ENCODE results near the gene MDH1. TPM values are rescaled to one million over a fixed set of nuclear protein-coding genes. Genes with fewer than 3 reads are reported as not detected.

MDH1 gene
- total RNA-seq, 4 donors from 2014 or later = 169 to 206 (median 182) TPM

DNA sequence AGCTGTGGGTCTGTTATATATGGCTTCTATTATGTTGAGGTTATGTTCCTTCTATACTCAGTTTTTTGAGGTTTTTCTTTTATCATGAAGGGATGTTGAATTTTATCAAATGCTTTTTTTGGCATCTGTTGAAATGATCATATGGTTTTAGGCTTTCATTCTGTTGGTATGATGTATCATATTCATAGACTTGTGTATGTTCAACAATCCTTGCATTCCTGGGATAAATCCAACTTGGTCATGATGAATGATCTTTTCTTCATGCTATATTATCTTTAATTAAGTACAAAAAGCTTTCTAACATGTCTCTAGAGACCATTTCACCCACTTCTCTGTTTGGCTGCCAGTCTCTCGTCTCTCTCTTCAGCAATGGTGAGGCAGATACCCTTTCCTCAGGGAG is 54.2 kb downstream of the MDH1 start:
- H3K27ac ChIP-seq (replicated peaks in 1 of 4) = no peak overlapping the region
- no peak overlapping the region for H3K4me3 ChIP-seq
- no peaks in the 10 kb centered on the region for H3K4me1 ChIP-seq
- no peak for DNase-seq (ENCODE audit: extremely low spot score)
- peaks cover 0 to 7% (median 0%) of the 10 kb centered on the region in 4 donors for H3K27me3 ChIP-seq
- no peaks in the 10 kb centered on the region for H3K9me3 ChIP-seq
- TF ChIP-seq EP300 (IDR thresholded peaks at IDR 0.05) = no peak
- no peak for TF ChIP-seq POLR2A (IDR thresholded peaks at IDR 0.05; ENCODE audit: low read depth)
- TF ChIP-seq, protein P1, sequence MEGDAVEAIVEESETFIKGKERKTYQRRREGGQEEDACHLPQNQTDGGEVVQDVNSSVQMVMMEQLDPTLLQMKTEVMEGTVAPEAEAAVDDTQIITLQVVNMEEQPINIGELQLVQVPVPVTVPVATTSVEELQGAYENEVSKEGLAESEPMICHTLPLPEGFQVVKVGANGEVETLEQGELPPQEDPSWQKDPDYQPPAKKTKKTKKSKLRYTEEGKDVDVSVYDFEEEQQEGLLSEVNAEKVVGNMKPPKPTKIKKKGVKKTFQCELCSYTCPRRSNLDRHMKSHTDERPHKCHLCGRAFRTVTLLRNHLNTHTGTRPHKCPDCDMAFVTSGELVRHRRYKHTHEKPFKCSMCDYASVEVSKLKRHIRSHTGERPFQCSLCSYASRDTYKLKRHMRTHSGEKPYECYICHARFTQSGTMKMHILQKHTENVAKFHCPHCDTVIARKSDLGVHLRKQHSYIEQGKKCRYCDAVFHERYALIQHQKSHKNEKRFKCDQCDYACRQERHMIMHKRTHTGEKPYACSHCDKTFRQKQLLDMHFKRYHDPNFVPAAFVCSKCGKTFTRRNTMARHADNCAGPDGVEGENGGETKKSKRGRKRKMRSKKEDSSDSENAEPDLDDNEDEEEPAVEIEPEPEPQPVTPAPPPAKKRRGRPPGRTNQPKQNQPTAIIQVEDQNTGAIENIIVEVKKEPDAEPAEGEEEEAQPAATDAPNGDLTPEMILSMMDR (IDR thresholded peaks at IDR 0.05) = no peak
- no peak for TF ChIP-seq POLR2AphosphoS5 (IDR thresholded peaks at IDR 0.05)
- H3K36me3 ChIP-seq = no peaks in the 10 kb centered on the region
- intact Hi-C loops (cut with DNase I) = no loop called here
- 69% methylated on average over 1 of the region's 1 CpG for WGBS

DNA sequence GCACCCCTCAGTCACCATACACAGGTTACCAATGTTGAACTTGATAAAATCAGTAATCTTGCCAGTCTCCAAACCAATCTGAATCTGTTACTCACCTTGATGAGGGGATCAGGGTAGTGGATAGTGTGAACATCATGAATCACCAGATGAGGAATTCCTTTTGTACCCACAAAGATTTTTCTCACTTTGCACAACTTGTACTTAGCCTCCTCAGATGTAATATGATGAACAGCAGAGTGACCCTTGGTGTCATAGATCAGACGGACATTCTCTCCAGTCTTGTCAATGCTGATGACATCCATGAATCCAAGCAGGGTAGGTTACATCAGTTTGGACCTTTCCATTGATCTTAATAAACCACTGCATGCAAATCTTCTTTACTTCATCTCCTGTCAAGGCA is 54.7 kb downstream of the MDH1 start:
- 100% methylated on average over 1 of the region's 1 CpG for WGBS
- DNase-seq (ENCODE audit: extremely low spot score) = no peak
- Histone ChIP-seq H3K27ac (replicated peaks in 1 of 4) (no peak overlapping the region), H3K27me3 (peaks cover 0 to 7% (median 0%) of the 10 kb centered on the region in 4 donors), H3K4me3 (no peak overlapping the region), H3K36me3 (no peaks in the 10 kb centered on the region), H3K9me3 (no peaks in the 10 kb centered on the region), H3K4me1 (no peaks in the 10 kb centered on the region)
- no peak for TF ChIP-seq POLR2A (IDR thresholded peaks at IDR 0.05; ENCODE audit: low read depth)
- TF ChIP-seq, protein P1 (IDR thresholded peaks at IDR 0.05) = no peak
- no peak for TF ChIP-seq POLR2AphosphoS5 (IDR thresholded peaks at IDR 0.05)
- TF ChIP-seq EP300 (IDR thresholded peaks at IDR 0.05) = no peak
- intact Hi-C loops (cut with DNase I) = no loop called here

DNA sequence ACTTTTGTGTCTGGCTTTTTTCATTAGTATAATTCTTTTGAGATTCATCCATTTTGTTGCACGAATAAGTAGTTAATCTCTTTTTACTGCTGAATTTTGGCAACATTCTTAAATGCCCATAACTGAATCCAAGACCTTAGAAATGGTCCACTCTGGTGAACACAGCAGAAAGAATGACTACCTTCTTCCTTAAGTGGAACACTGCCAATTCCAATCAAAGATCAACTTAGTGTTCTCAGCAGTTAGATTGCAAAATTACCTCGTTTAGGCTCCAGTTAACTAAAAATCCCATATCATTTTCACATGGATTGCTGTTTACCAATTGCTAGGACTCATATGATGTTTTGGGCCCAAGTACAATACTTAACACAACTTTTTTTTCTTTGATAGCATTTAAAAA is 59.9 kb downstream of the MDH1 start:
- Histone ChIP-seq H3K27me3 (peaks cover 0 to 7% (median 0%) of the 10 kb centered on the region in 4 donors), H3K27ac (replicated peaks in 1 of 4) (no peak overlapping the region), H3K9me3 (peaks cover 0 to 4% (median 0%) of the 10 kb centered on the region in 4 donors), H3K4me3 (no peak overlapping the region), H3K4me1 (no peaks in the 10 kb centered on the region), H3K36me3 (no peaks in the 10 kb centered on the region)
- DNase-seq (ENCODE audit: extremely low spot score) = no peak
- WGBS = 75% methylated on average over 2 of the region's 2 CpGs
- intact Hi-C loops (cut with DNase I) = no loop called here
- TF ChIP-seq EP300 (IDR thresholded peaks at IDR 0.05) (no peak), POLR2A (IDR thresholded peaks at IDR 0.05; ENCODE audit: low read depth) (no peak), POLR2AphosphoS5 (IDR thresholded peaks at IDR 0.05) (no peak)
- TF ChIP-seq, protein P1 (IDR thresholded peaks at IDR 0.05) = no peak

DNA sequence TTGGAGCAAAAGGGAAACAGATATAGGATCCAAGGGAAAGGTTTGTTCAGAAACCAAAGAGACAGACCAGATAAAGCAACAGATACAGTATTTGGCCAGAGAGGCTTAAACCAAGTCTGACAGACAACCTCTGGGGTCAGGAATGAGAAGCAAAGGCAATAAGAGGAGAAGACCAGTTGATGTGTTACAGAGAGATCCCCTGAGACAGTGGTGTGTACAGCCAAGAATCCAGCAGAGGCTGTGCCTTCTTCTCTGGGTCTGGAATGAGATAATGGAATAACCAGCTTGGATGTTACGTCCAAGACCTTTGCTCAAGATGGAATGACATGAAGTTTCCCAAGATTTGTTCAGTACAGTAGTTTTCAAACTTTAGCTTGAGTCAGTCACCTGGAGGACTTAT is 61.1 kb downstream of the MDH1 start:
- TF ChIP-seq EP300 (IDR thresholded peaks at IDR 0.05) = no peak
- no peak for TF ChIP-seq POLR2A (IDR thresholded peaks at IDR 0.05; ENCODE audit: low read depth)
- no peak for TF ChIP-seq POLR2AphosphoS5 (IDR thresholded peaks at IDR 0.05)
- TF ChIP-seq, protein P1 (IDR thresholded peaks at IDR 0.05) = no peak
- Histone ChIP-seq H3K27me3 (peaks cover 0 to 7% (median 0%) of the 10 kb centered on the region in 4 donors), H3K4me1 (no peaks in the 10 kb centered on the region), H3K4me3 (no peak overlapping the region), H3K36me3 (no peaks in the 10 kb centered on the region), H3K27ac (replicated peaks in 1 of 4) (no peak overlapping the region), H3K9me3 (peaks cover 0 to 8% (median 0%) of the 10 kb centered on the region in 4 donors)
- 93% methylated on average over 1 of the region's 1 CpG for WGBS
- DNase-seq (ENCODE audit: extremely low spot score) = no peak
- intact Hi-C loops (cut with DNase I) = no loop called here

DNA sequence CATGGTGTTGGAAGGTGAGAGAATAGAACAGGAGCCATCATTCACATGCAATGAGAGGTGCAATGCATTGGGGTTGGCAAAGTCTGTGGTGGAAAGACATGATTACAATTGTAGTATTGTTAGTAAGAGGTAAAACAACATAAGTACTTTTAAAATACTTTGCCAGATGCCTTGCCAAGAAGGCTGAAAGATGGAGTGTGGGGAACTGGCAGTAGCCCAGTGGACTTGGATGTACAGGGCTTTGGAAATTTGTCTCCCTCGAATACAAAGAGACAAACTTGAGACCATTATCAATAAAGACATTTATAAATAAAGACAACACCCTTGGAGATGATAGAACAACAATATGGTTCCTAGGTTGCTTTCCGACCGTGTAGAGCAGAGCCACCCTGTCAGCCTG is 62.0 kb downstream of the MDH1 start:
- WGBS = 69% methylated on average over 3 of the region's 3 CpGs
- intact Hi-C loops (cut with DNase I) = no loop called here
- H3K36me3 ChIP-seq = no peaks in the 10 kb centered on the region
- no peak for DNase-seq (ENCODE audit: extremely low spot score)
- no peaks in the 10 kb centered on the region for H3K4me1 ChIP-seq
- peaks cover 0 to 7% (median 0%) of the 10 kb centered on the region in 4 donors for H3K27me3 ChIP-seq
- peaks cover 0 to 8% (median 0%) of the 10 kb centered on the region in 4 donors for H3K9me3 ChIP-seq
- H3K4me3 ChIP-seq = no peak overlapping the region
- TF ChIP-seq EP300 (IDR thresholded peaks at IDR 0.05) (no peak), POLR2AphosphoS5 (IDR thresholded peaks at IDR 0.05) (no peak), POLR2A (IDR thresholded peaks at IDR 0.05; ENCODE audit: low read depth) (no peak)
- TF ChIP-seq, protein P1 (IDR thresholded peaks at IDR 0.05) = no peak
- H3K27ac ChIP-seq (replicated peaks in 1 of 4) = no peak overlapping the region
